HEK293T (cell line): Measurements from ENCODE around the gene GDF11.

Experiments
- ARNT ChIP-seq: fragments of 450-650 bp; IDR thresholded peaks from 2 replicates; pipeline ENCODE4 v1.6.1; 2017; ENCODE audit warnings: mild to moderate bottlenecking
- BHLHE40 ChIP-seq: fragments of 450-650 bp; IDR thresholded peaks from 2 replicates; pipeline ENCODE4 v1.6.1; 2016; ENCODE audit warnings: mild to moderate bottlenecking, moderate library complexity, borderline replicate concordance
- CTBP1 ChIP-seq: fragments of 450-650 bp; IDR thresholded peaks from 2 replicates; pipeline ENCODE4 v1.6.1; 2016; ENCODE audit warnings: borderline replicate concordance
- ELF4 ChIP-seq: fragments of 450-650 bp; IDR thresholded peaks from 2 replicates; pipeline ENCODE4 v1.6.1; 2017; ENCODE audit warnings: antibody characterized with exemption
- FOXM1 ChIP-seq: fragments of 450-650 bp; IDR thresholded peaks from 2 replicates; pipeline ENCODE4 v1.6.1; 2017; ENCODE audit warnings: mild to moderate bottlenecking, borderline replicate concordance
- LEF1 ChIP-seq: fragments of 450-650 bp; IDR thresholded peaks from 2 replicates; pipeline ENCODE4 v1.6.1; 2017; ENCODE audit warnings: mild to moderate bottlenecking, borderline replicate concordance
- SP1 ChIP-seq: fragments of 450-650 bp; IDR thresholded peaks from 2 replicates; pipeline ENCODE4 v1.6.1; 2017
- SUZ12 ChIP-seq: fragments of 450-650 bp; IDR thresholded peaks from 2 replicates; pipeline ENCODE4 v1.6.1; 2016; ENCODE audit warnings: mild to moderate bottlenecking
- TARDBP ChIP-seq: fragments of 450-650 bp; IDR thresholded peaks from 2 replicates; pipeline ENCODE4 v1.6.1; 2016
- ZNF384 ChIP-seq: fragments of 450-650 bp; IDR thresholded peaks from 2 replicates; pipeline ENCODE4 v1.6.1; 2016

GRCh38 chr12:55693323-55694187 lies 49.4 kb upstream of the GDF11 start:
- TF ChIP-seq ARNT (no peak), TARDBP (no peak), SP1 (no peak), SUZ12 (no peak), LEF1 (no peak), FOXM1 (no peak), BHLHE40 (no peak), ZNF384 (no peak), CTBP1 (no peak), ELF4 (no peak)
